Activated CD4-positive, alpha-beta T cell treated with anti-CD3 and anti-CD28 coated beads, Interleukin-2, amount 50 U/mL, for 48 hours (primary cell): ENCODE data around the gene RPAP2.
"Not testable (repeated sequence)": the region's sequence is repeated elsewhere in the genome, so short reads cannot be mapped to it uniquely, and the experiment has no call there.

Source experiments
- DNase-seq, 2 experiments: peaks; one replicate each; pipeline ENCODE4 v3.0.0-alpha.2; 2020

Gene RPAP2

DNA sequence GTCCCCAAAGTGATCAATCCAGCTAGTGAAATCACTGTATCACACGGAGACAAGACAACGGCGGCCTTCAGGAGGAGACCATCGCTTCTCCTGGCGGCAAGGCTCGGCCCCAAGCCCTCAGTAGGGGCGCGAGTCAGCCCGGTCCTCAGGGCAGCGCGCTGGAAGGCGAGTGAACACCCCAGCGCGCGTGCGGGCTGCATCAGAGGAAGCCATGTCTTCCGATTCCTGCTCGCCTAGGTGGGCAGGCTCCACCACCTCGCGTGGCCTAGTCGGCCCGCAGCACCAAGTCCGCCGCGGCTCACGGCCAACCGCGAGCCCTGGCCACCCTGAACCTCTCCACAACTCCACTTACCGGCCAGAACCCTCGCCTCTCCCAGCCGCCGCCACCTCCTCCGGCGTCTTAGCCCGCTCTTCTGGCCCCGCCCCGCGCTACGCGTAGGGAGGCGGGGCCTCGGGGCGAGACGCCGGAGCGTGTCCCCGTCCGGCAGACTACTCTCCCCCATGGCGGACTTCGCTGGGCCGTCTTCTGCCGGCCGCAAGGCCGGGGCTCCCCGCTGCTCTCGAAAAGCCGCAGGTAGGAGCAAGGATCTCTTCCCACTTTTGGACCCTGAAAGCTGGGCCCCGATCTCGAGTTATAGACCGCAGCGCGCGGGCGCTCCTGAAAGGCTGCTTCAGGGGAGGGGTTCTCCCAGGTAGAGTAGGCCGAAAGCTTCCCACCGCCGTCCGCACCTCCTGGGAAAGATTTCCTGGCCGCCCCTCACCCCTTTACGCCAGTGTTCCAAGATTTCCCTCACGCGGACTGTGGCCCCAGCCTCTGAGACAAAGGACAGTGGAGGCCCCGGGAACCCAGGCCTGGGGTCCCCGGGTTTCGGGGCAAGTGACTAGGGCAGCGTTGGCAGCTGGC, at the start of gene RPAP2, which contains the start of gene GLMN:
Gene RPAP2 (plus strand): TSS at position 487 of the 904 bp plus-strand sequence. CDS start 15 bp downstream, at position 502.
Gene GLMN (minus strand): TSS at position 415 of the 904 bp plus-strand sequence. CDS start 988 bp downstream, outside the sequence.
- DNase-seq: peak; percentile 74 to 78

DNA sequence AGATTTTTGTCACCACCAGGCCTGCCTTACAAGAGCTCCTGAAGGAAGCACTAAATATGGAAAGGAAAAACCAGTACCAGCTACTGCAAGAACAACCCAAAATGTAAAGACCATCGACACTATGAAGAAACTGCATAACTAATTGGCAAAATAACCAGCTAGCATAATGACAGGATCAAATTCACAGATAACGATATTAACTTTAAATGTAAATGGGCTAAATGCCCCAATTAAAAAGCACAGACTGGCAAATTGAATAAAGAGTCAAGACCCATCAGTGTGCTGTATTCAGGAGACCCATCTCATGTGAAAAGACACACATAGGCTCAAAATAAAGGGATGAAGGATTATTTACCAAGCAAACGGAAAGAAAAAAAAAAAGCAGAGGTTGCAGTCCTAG, 44.1 kb upstream of the RPAP2 start:
- not testable (repeated sequence) for DNase-seq

DNA sequence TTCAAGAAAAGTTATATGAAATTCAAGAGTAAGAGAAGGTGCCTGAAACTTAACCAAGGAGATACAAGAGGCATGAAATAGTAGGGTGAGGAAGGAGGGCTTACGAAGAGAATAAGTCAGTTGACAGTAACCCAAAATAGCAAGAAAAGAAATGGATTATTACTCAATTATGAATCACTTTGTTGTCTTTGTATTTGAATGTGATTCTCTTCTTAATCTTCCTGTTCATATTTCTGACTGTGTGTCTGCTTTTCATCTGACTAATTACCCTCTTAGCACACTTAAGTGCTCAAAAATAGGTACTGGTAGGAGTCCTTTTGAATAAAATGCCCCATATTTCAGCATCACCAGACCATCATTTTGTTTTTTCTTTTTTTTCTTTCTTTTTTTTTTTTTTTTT, 39.5 kb upstream of the RPAP2 start:
- DNase-seq: no peak

DNA sequence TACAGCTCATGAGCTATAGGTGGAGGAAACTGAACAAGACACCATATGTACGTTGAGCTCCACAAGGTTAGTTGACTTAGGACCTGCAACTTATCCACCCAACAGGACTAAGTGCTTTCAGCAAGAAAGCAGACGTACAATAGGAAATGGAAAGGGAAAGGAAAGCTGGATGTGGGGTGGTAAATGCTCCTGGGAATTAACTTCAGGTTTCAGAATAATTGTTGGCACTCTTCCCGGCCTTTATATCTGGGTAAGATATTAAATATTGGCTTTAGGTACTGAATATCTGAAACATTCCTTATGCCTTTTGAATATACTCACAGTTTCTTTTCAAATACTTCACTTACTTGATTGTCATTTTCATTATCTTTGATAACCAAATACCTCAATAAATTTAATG, 36.3 kb upstream of the RPAP2 start:
- no peak for DNase-seq

DNA sequence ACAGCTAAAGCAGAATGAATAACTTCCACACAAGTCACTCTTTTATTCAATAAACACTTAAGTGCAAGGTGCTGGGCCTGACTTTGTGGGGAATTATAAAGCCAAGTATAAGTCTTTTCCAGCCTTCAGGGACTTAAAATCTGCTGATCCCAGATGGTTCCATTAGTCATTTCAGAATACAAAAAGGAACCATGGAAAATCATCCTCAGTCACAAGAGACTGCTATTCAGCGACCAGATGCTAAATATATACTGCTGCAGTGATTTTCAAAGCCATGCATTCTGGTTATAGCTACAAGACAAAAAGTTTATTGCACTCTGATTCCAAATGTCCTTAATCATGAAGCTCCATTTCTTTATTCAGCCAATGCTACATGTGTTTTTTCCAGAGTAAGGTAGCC, 25.8 kb upstream of the RPAP2 start:
- no peak for DNase-seq

DNA sequence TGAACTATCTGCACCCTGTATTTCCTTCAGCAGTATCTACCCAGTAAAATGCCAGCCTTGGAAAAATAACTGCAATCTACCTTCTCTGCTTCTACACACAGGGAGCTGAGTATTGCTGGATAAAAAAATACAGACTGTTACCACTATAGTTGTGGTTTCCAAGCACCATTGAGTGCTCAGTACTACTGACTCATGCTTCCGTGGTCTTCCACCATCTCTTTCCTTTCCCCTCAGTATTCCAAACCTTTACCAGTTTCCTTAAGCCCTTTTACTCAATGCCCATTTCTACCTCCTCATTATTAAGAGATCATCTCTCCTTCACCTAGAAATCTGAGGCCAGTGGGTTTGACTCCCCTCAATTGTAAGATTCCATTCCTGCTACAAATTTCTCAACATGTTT, 23.9 kb upstream of the RPAP2 start:
- no peak for DNase-seq

DNA sequence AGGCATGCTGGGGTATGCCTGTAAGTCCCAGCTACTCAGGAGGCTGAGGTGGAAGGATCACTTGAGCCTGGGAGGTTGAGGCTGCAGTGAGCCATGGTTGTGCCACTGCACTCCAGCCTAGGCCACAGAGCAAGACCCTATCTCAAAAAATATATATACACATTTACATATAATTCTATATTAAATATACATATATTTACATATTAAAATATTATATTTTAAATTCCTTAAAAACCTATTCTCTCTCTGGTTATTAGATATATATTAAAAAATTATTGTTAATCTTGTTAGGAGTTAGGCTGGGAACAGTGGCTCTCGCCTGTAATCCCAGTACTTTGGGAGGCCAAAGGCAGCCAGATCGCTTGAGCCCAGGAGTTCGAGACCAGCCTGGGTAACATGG, 22.8 kb upstream of the RPAP2 start:
- no peak for DNase-seq

DNA sequence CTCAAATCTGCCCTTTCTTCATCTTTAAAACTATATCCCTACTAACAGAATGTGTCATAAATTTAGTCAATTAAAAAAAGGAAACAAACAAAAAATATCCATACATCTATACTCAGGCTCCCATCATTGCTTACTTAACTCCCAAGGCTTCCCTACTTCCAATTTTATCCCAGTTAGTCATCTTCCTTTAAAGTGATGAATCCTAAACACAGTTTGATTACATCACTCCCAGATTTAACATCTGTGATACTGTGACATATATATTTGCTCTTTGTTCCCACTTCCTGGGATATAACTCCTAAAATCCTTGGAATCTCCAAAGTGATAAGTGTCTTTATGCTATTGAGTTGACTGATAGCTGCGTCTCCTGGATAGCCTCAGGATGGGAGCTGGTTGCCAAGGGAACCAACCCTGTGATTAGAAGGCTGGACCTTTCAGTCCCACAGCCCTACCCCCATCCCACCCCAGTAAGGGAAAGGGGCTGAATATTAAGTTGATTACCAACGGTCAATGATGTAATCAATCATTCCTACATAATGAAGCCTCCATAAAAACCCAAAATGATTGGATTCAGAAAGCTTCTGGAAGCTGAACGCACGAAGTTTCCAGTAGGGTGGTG, 21.6 kb upstream of the RPAP2 start:
- no peak for DNase-seq

DNA sequence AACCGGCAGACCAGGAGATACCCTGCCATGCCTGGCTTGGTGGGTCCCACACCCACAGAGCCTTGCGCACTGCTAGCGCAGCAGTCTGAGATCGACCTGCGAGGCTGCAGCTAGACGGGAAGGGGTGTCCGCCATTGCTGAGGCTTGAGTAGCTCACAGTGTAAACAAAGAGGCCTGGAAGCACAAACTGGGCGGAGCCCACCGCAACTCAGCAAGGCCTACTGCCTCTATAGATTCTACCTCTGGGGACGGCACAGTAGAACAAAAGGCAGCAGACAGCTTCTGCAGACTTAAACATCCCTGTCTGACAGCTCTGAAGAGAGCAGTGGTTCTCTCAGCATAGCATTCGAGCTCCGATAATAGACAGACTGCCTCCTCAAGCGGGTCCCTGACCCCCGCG, 19.1 kb upstream of the RPAP2 start:
- not testable (repeated sequence) for DNase-seq

DNA sequence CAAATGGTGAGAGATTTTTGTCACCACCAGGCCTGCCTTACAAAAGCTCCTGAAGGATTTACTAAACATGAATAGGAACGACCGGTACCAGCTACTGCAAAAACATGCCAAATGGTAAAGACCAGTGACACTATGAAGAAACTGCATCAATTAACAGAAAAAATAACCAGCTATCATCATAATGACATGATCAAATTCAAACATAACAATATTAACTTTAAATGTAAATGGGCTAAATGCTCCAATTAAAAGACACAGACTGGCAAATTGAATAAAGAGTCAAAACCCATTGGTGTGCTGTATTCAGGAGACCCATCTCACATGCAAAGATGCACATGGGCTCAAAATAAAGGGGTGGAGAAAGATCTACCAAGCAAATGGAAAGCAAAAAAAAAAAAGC, 17.4 kb upstream of the RPAP2 start:
- DNase-seq: not testable (repeated sequence)

DNA sequence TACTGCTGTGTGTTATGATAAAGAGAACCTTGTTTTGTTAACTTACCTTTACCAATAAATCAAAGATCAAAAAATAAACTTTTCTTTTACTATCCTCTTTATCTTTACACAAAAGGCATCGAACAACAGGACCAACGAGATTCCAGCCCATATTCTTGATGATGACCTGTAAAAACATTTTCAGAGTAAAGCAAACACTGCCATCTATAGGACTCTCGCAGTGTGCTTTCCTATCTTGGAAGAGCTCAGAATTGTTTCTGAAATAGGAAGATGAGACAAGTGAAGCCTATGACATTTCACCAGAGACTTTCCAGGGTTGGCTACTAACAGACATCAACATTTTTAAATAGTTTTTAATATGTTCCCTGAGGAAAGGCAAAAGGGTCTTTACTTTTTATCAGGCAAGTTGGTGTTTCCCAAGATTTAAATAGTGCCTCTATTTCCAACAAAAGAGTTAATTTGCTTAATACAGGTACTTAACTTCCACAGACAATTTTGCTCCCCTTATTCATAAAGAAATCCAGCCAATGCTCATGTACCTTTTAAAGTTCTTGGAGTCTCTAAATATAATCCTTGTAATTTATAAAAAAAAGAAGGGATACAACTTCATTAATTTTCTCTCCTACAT, 7.4 kb upstream of the RPAP2 start:
- no peak for DNase-seq

DNA sequence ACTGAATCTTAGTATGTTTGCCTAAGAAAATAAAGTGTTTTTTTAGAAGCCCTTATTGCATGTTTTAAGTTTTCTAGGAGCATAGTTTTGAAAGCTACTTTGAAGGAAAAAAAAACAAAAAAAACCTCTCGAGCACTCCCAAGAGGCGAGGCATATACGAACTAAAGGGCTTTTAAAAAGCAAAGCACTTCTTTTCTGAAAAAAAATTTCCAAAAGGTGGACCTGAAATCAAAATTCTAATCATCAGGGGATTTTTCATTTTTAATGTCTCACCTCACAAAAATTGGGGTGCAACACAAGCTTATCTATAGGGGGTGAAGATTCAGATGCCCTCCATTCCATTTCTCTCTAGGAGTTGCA, 666 bp upstream of the RPAP2 start:
- no peak for DNase-seq

DNA sequence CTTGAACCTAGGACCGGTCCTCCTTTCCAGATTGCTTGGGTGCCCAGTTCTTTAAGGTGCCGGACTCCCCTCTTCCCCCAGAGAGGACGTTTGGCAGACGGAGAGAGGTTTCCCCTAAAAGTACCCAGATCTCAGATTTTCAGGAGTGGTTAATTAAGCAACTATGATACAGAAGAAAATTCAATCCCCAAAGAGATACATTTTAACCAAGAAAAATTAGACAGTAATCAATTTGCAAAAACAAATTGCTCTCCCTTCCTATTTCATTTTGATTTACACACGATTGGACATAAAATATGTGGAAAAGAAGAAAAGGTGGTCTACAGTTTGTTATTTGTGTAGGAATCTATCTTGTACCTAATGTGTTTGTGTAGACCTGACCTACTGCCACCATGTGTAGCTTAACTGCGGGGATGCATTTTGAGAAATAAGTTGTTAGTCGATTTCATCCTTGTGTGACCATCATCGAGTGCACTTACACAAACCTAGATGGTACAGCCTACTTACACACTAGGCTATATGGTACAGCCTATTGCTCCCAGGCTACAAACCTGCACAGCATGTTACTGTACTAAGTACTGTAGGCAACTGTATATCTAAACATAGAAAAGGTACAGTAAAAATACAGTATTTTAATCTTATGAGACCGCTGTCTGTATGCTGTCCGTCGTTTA, 755 bp downstream of the RPAP2 start:
- no peak for DNase-seq

DNA sequence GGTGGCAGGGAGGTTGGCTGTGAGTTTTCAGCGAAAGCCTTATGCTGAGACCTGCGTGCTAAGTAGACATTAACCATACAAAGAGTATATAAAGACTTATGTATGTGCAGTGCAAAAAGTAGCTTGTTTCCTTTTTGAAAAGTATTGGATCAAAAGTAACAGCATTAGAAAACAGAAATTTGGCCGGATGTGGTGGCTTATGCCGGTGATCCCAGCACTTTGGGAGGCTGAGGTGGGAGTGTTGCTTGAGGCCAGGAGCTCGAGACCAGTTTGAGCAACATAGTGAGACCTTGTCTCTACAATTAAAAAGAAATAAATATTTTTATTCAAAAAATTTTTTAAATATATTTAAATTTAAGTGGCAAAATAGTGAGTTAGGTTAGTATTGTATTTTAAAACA, 2.2 kb downstream of the RPAP2 start:
- DNase-seq: no peak

DNA sequence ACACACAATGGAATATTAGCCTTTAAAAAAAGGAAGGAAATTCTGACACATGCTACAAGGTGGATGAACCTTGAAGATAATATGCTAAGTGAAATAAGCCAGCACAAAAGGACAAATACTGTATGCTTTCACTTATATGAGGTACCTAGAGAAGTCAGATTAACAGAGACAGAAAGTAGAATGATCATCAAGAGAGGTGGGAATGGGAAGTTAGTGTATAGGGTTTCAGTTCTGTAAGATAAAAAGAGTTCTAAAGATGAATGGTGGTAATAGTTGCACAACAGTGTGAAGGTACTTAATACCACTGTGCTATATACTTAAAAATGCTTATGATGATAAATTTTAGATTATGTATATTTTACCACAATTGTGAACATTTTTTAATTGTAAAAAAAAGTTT, 7.2 kb downstream of the RPAP2 start:
- DNase-seq: no peak

DNA sequence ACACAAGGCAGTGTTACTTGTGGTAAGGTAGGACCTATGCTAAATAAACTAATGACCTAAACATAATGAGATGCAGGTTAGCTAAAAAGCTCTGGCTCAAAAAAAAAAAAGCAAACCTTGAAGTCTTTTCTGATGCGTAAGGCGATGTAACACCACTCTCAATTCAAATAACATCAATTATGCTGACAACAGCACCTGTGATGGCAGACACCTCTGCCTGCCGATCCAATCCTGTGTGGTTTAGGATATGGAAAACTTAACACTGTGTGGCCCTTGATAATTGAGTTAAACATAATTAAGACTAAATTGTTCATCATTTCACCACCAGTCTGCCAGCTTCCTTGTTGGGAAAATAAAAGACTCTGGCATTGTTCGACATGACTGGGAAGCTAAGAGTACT, 9.1 kb downstream of the RPAP2 start:
- no peak for DNase-seq

DNA sequence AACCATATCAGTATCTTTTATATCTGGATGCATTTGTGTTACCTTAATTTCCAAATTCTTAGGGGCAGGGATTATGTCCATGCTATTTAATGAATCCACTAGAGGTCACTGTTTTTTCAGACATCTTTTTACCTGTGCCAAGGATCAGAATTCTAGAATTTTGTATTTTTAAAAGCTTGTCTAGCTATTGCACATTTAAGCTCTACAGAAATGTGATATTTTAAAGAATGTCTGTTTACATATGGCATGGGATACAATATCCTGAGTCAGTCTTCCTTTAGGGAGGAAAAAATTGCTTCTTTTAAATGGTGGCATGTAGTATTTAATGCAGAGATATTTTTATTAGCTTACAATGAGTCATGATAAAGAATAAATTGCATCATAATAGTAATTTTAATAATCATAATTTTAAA, 11.3 kb downstream of the RPAP2 start:
- no peak for DNase-seq

DNA sequence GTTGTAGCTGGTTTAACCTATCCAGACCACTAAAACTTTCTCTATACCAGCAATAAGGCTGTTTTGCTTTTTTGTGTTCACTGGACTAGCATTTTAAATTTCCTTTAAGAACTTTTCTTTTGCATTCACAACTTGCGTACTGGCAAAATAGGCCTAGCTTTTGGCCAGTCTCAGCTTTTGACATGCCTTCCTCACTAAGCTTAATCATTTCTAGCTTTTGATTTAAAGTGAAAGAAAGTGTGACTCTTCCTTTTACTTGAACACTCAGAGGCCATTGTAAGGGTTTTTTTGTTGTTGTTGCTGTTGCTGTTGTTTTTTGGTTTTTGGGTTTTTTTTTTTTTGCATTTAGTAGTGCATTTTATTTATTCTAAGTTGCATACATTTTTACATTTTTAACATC, 15.2 kb downstream of the RPAP2 start:
- no peak for DNase-seq

DNA sequence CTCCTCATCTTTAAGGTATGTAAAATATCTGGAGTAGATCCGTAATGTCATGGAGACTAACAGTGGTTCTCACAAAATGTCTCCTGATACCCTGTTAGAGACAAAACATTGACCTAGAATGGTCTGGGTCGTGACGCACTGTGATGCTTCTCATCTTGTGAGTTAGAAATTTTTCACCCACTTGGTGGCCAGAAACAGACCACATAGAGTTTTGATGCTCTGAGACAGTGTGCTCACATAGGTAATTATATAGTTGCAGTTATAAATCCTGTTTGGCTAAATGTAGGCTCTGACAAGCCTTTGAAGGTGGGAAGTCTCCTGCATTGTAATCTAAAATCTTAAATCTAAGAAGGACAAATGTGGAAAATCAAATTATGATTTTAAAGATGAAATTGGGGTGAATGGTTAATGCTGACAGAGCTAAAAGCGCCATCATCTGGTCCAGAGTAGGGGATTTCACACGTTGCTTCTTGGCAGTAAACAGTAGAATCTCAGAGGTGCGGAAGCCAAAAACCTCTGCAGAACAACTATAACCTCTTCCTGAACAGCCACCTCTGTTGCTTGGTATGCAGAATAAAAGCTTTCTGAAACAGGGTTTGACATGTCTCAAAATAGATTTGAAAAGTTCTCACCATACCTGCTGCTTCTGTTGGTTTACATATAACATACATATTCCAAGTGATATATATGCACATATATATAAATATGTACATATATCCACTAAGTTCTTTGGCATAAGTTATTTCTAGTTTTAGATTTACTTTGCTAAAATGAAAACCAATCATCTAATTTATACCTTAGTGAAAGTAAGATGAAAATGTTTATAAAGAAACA, 17.1 kb downstream of the RPAP2 start:
- DNase-seq: peak; percentile 22 to 47

DNA sequence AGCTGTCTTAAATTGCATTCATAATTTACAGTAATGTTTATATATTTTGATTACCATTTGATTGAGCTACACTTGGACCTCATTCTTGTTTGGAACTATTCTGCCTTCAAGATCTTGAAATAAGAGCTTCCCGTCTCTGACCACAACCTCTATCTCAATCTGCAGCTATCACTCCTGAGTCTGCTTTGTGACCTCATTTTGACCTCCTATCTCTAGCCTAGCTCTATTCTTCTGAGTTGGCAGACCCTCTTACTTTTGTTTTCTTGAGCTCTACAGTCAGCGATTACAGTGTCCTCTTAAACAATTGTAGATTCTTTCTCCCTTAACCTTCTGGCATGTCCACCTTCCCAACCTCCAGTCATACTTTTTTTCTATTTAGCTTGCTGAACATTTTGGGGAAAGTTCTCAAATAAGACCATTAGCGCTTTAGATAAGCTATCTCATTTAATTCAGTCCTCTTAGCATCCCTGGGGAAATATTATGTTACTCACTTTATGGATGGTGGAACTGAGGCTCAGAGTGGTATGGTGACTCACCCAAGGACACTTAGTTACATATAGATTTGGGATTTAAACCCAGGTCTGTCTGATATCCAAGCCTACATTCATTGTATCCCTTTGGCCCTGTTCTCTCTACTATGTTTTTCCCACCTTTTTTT, 19.1 kb downstream of the RPAP2 start:
- DNase-seq: no peak
